ENCODE measurements around the gene RTN1.

GRCh38 chr14:59566296-59566695 is 304.3 kb downstream of the RTN1 start:
- TF ChIP-seq, protein P1, sequence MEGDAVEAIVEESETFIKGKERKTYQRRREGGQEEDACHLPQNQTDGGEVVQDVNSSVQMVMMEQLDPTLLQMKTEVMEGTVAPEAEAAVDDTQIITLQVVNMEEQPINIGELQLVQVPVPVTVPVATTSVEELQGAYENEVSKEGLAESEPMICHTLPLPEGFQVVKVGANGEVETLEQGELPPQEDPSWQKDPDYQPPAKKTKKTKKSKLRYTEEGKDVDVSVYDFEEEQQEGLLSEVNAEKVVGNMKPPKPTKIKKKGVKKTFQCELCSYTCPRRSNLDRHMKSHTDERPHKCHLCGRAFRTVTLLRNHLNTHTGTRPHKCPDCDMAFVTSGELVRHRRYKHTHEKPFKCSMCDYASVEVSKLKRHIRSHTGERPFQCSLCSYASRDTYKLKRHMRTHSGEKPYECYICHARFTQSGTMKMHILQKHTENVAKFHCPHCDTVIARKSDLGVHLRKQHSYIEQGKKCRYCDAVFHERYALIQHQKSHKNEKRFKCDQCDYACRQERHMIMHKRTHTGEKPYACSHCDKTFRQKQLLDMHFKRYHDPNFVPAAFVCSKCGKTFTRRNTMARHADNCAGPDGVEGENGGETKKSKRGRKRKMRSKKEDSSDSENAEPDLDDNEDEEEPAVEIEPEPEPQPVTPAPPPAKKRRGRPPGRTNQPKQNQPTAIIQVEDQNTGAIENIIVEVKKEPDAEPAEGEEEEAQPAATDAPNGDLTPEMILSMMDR (IDR thresholded peaks at IDR 0.05; ENCODE audit: low read depth, low read length, poor library complexity, severe bottlenecking): no peak
- TF ChIP-seq EZH2phosphoT487 (IDR thresholded peaks at IDR 0.05; ENCODE audit: borderline replicate concordance, low read length): no peak
